COLO668 (cell line): Measurements from ENCODE around the gene HOXB8.
A peak's percentile ranks its signal among the peaks of the same experiment; 100 is the strongest.

Experiments
- DNase-seq: peaks from one replicate; lab custom pipeline; 2025; ENCODE audit not compliant: unreplicated experiment; lab: John Stamatoyannopoulos, UW

HOXB8 gene

GRCh38 chr17:48637323-48638260 lies 22.5 kb upstream of the HOXB8 start:
- no peak for DNase-seq

- DNase-seq, result peak; percentile 74
Measured at GRCh38 chr17:48636177-48637018, 21.3 kb upstream of the HOXB8 start.

GRCh38 chr17:48634493-48635208 lies 19.6 kb upstream of the HOXB8 start:
- DNase-seq, result no peak

- DNase-seq, result no peak
Measured at GRCh38 chr17:48633266-48633677, 18.2 kb upstream of the HOXB8 start.

GRCh38 chr17:48632579-48633265 lies 17.6 kb upstream of the HOXB8 start:
- DNase-seq, result no peak

- DNase-seq, result no peak
Measured at GRCh38 chr17:48631693-48632578, 16.8 kb upstream of the HOXB8 start.

- DNase-seq, result no peak
Measured at GRCh38 chr17:48630925-48631692, 16.0 kb upstream of the HOXB8 start.

GRCh38 chr17:48630009-48630924 lies 15.2 kb upstream of the HOXB8 start:
- no peak for DNase-seq

GRCh38 chr17:48629411-48629759 lies 14.3 kb upstream of the HOXB8 start:
- no peak for DNase-seq

GRCh38 chr17:48628649-48629410 lies 13.7 kb upstream of the HOXB8 start:
- DNase-seq, result no peak

GRCh38 chr17:48627623-48628521 lies 12.8 kb upstream of the HOXB8 start:
- no peak for DNase-seq

- no peak for DNase-seq
Measured at GRCh38 chr17:48627118-48627597, 12.1 kb upstream of the HOXB8 start.

- DNase-seq, result peak; percentile 33
Measured at GRCh38 chr17:48626245-48627117, 11.4 kb upstream of the HOXB8 start, which contains the start of gene HOXB9. HOXB9 (minus strand) TSS chr17:48626358; CDS start chr17:48626269, 89 bp downstream.

GRCh38 chr17:48625495-48626244 lies 10.6 kb upstream of the HOXB8 start:
- peak; percentile 65 for DNase-seq
